Jurkat, Clone E6-1 (cell line): ENCODE data around the gene KCTD21.

ENCODE experiments used
- DNase-seq: peaks from one replicate; pipeline ENCODE4 v3.0.0-alpha.2; 2011; ENCODE audit warnings: low read depth, low spot score
- H3K4me3 ChIP-seq: 2 replicates; pipeline ENCODE4 v1.5.1; 2011; ENCODE audit warnings: mild to moderate bottlenecking, low read length, control low read depth, moderate library complexity

Gene KCTD21

GRCh38 chr11:78160557-78160956 is 27.9 kb downstream of the KCTD21 start:
- H3K4me3 ChIP-seq = no peak overlapping the region
- DNase-seq = no peak

GRCh38 chr11:78158987-78159652 is 29.3 kb downstream of the KCTD21 start:
- no peak overlapping the region for H3K4me3 ChIP-seq
- DNase-seq = no peak

GRCh38 chr11:78156127-78156844 is 32.1 kb downstream of the KCTD21 start:
- no peak for DNase-seq
- H3K4me3 ChIP-seq = no peak overlapping the region

- no peak for DNase-seq
- no peak overlapping the region for H3K4me3 ChIP-seq
These were observed 36.6 kb downstream of the KCTD21 start for GRCh38 chr11:78151804-78152203.

- no peak for DNase-seq
- no peak overlapping the region for H3K4me3 ChIP-seq
These were observed 37.7 kb downstream of the KCTD21 start for GRCh38 chr11:78150754-78151153.

GRCh38 chr11:78150346-78150745 is 38.1 kb downstream of the KCTD21 start:
- no peak for DNase-seq

GRCh38 chr11:78149646-78150045 is 38.8 kb downstream of the KCTD21 start:
- DNase-seq = no peak
- no peak overlapping the region for H3K4me3 ChIP-seq

More at GRCh38 chr11:78150346-78150745, 38.1 kb downstream of the KCTD21 start:
- H3K4me3 ChIP-seq = no peak overlapping the region

- no peak for DNase-seq
These were observed 40.6 kb downstream of the KCTD21 start for GRCh38 chr11:78147807-78148206.

GRCh38 chr11:78145511-78146025 is 42.9 kb downstream of the KCTD21 start:
- no peak overlapping the region for H3K4me3 ChIP-seq
- DNase-seq = no peak

More at GRCh38 chr11:78147807-78148206, 40.6 kb downstream of the KCTD21 start:
- H3K4me3 ChIP-seq = no peak overlapping the region

- peak overlapping the region; percentile 99 for H3K4me3 ChIP-seq
- DNase-seq = no peak
These were observed 47.9 kb downstream of the KCTD21 start for GRCh38 chr11:78140392-78141077.

- H3K4me3 ChIP-seq = peak within 1 kb of the TSS; percentile 99
- DNase-seq = peak; percentile 96
These were observed 48.7 kb downstream of the KCTD21 start, which contains the start of gene ALG8 for GRCh38 chr11:78139422-78140391. ALG8 (minus strand) TSS chr11:78139626; CDS start chr11:78139588, 38 bp downstream.

GRCh38 chr11:78138694-78139421 is 49.6 kb downstream of the KCTD21 start:
- DNase-seq = peak; percentile 54
- peak overlapping the region; percentile 99 for H3K4me3 ChIP-seq

- DNase-seq = no peak
- peak overlapping the region; percentile 99 for H3K4me3 ChIP-seq
These were observed 50.1 kb downstream of the KCTD21 start for GRCh38 chr11:78138291-78138690.

GRCh38 chr11:78132475-78132874 is 56.0 kb downstream of the KCTD21 start:
- DNase-seq = no peak

GRCh38 chr11:78131956-78132355 is 56.5 kb downstream of the KCTD21 start:
- H3K4me3 ChIP-seq = no peak overlapping the region
- DNase-seq = no peak

More at GRCh38 chr11:78132475-78132874, 56.0 kb downstream of the KCTD21 start:
- no peak overlapping the region for H3K4me3 ChIP-seq

GRCh38 chr11:78127403-78127802 is 61.0 kb downstream of the KCTD21 start:
- H3K4me3 ChIP-seq = no peak overlapping the region
- DNase-seq = no peak
